ENCODE data around the gene RPL13. TPM values are rescaled to one million over a fixed set of nuclear protein-coding genes. Genes with fewer than 3 reads are reported as not detected.

Gene RPL13
- total and polyA plus RNA-seq, 2 of the 13 experiments (the other 11 are each of a cell fraction or from before 2014, with no cell fraction given): 2,988 to 4,411 TPM

GRCh38 chr16:89572485-89573205, 12.2 kb downstream of the RPL13 start (continued):
- TF ChIP-seq ZNF18 (CRISPR knock-in tag; IDR thresholded peaks at IDR 0.05; ENCODE audit: insufficient replicate concordance): peak; percentile 49
- TF ChIP-seq ZFP36L2 (CRISPR knock-in tag; IDR thresholded peaks at IDR 0.05): no peak
- TF ChIP-seq ZNF333 (CRISPR knock-in tag; IDR thresholded peaks at IDR 0.05; ENCODE audit: borderline replicate concordance): no peak
- TF ChIP-seq MEIS2 (CRISPR knock-in tag; IDR thresholded peaks at IDR 0.05): peak; percentile 91
- no peak for TF ChIP-seq SOX6 (IDR thresholded peaks at IDR 0.05)
- peak; percentile 73; the same call in 1 of the 2 replicates for TF ChIP-seq SOX6 (CRISPR knock-in tag; IDR thresholded peaks at IDR 0.05)
- peak; percentile 84 for TF ChIP-seq ZMYM3 (CRISPR knock-in tag; IDR thresholded peaks at IDR 0.05)
- TF ChIP-seq HMGXB4 (CRISPR knock-in tag; IDR thresholded peaks at IDR 0.05; ENCODE audit: borderline replicate concordance in 1 of 2, low read depth in 1 of 2): peak; percentile 60 to 63; a peak in 3 of 4 replicates
- TF ChIP-seq SATB2 (CRISPR knock-in tag; IDR thresholded peaks at IDR 0.05): no peak
- TF ChIP-seq FOXO4 (CRISPR knock-in tag; conservative IDR thresholded peaks at IDR 0.05): no peak
- TF ChIP-seq REST (IDR thresholded peaks at IDR 0.05; ENCODE audit: borderline replicate concordance in 1 of 2, low read depth in 1 of 2, low read length in 2 of 2): 0 out of 4 replicates have a peak, but pooled peaks of 1 of the 2 experiments have one; percentile 32
- no peak for TF ChIP-seq HHEX (CRISPR knock-in tag; IDR thresholded peaks at IDR 0.05)
- TF ChIP-seq ZBTB49 (CRISPR knock-in tag; IDR thresholded peaks at IDR 0.05; ENCODE audit: borderline replicate concordance): peak; percentile 35; the same call in 1 of the 2 replicates
- TF ChIP-seq ZNF446 (CRISPR knock-in tag; IDR thresholded peaks at IDR 0.05): no peak
- peak; percentile 4; the same call in 1 of the 2 replicates for TF ChIP-seq FOXA3 (CRISPR knock-in tag; IDR thresholded peaks at IDR 0.05)
- no peak for TF ChIP-seq GTF3A (CRISPR knock-in tag; conservative IDR thresholded peaks at IDR 0.05)
- TF ChIP-seq MBNL3 (CRISPR knock-in tag; conservative IDR thresholded peaks at IDR 0.05): no peak
- 0 out of 2 replicates have a peak, but pooled peaks have one; percentile 87 for TF ChIP-seq HDAC2 (CRISPR knock-in tag; IDR thresholded peaks at IDR 0.05)
